GM18519 (cell line): ENCODE results near the gene ATP6V0E2.
"Not testable (repeated sequence)": the region's sequence is repeated elsewhere in the genome, so short reads cannot be mapped to it uniquely, and the experiment has no call there.

Source experiments
- ATAC-seq: cut with Tn5 transposase; IDR thresholded peaks from one replicate; pipeline ENCODE4 v1.9.1; 2021; ENCODE audit warnings: mild to moderate bottlenecking, moderate library complexity; ENCODE audit not compliant: unreplicated experiment, low FRiP score

The ATP6V0E2 gene

GRCh38 chr7:149907776-149908376 lies 34.1 kb downstream of the ATP6V0E2 start:
- ATAC-seq: not testable (repeated sequence)

- ATAC-seq: not testable (repeated sequence)
Observed at GRCh38 chr7:149910219-149910618, 36.5 kb downstream of the ATP6V0E2 start.

GRCh38 chr7:149912126-149912525 lies 38.4 kb downstream of the ATP6V0E2 start:
- ATAC-seq: not testable (repeated sequence)

- ATAC-seq: not testable (repeated sequence)
Observed at GRCh38 chr7:149926414-149926813, 52.6 kb downstream of the ATP6V0E2 start.
